CD4-positive, alpha-beta T cell treated with Interleukin-4 for 4 hours (primary cell): ENCODE data around the gene CBX3.
"Not testable (repeated sequence)": the region's sequence is repeated elsewhere in the genome, so short reads cannot be mapped to it uniquely, and the experiment has no call there.

Source experiments
- DNase-seq: peaks from one replicate; pipeline ENCODE4 v3.0.0-alpha.2; 2020

Gene CBX3

GRCh38 chr7:26171601-26172000, 29.9 kb upstream of the CBX3 start:
- DNase-seq = no peak

DNA sequence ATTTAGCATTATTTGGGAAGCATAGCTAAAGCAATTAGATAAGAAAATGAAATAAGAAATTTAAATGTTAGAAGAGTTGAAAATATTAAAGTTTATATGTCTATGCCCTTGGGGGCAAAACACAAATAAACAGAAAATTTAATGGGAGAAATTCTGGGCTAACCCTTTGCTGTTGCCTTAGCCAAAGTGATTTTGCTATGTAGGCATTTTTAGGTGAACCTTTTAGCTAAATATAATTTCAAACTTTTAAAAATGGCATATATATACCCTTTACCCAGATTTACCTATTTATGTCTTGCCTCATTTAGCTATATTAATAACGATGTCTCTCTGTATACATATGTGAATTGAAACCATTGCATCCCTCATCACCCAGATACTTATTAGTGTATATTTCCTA, 29.5 kb upstream of the CBX3 start:
- DNase-seq = no peak

GRCh38 chr7:26175903-26176302, 25.6 kb upstream of the CBX3 start:
- DNase-seq = not testable (repeated sequence)

DNA sequence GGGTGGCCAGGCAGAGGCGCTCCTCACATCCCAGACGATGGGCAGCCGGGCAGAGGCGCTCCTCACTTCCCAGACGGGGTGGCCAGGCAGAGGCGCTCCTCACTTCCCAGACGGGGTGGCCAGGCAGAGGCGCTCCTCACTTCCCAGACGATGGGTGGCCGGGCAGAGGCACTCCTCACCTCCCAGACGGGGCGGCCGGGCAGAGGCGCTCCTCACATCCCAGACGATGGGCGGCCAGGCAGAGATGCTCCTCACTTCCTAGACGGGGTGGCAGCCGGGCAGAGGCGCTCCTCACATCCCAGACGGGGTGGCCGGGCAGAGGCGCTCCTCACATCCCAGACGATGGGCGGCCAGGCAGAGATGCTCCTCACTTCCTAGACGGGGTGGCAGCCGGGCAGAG, 24.8 kb upstream of the CBX3 start:
- DNase-seq = not testable (repeated sequence)

DNA sequence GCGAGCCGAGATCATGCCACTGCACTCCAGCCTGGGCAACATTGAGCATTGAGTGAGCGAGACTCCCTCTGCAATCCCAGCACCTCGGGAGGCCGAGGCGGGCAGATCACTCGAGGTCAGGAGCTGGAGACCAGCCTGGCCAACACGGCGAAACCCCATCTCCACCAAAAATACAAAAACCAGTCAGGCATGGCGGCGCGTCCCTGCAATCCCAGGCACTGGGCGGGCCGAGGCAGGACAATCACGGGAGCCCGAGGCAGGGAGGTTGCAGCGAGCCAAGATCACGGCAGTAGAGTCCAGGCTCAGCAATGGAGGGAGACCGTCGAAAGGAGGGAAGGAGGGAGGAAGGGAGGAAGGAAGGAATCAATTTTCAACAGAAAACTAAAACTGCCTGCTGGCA, 24.3 kb upstream of the CBX3 start:
- not testable (repeated sequence) for DNase-seq

GRCh38 chr7:26178272-26178960, 23.1 kb upstream of the CBX3 start:
- DNase-seq = no peak

DNA sequence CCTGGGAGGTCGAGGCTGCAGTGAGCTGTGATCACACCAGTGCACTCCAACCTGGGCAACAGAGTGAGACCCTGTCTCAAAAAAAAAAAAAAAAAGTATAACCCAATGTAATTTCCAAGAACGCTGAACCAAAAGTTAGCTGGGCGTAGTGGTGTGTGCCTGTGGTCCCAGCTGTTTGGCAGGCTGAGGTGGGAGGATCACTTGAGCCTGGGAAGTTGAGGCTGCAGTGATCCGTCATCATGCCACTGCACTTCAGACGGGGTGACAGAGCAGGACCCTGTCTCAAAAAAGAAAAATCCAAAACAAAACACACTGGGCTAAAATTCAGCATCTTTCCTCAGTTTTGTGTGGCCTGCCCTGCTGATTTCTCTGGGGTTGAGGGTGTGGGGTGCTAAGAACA, 22.1 kb upstream of the CBX3 start:
- DNase-seq = no peak

- DNase-seq = no peak
Measured at GRCh38 chr7:26179826-26180497, 21.6 kb upstream of the CBX3 start.

GRCh38 chr7:26180792-26181198, 20.8 kb upstream of the CBX3 start:
- no peak for DNase-seq

DNA sequence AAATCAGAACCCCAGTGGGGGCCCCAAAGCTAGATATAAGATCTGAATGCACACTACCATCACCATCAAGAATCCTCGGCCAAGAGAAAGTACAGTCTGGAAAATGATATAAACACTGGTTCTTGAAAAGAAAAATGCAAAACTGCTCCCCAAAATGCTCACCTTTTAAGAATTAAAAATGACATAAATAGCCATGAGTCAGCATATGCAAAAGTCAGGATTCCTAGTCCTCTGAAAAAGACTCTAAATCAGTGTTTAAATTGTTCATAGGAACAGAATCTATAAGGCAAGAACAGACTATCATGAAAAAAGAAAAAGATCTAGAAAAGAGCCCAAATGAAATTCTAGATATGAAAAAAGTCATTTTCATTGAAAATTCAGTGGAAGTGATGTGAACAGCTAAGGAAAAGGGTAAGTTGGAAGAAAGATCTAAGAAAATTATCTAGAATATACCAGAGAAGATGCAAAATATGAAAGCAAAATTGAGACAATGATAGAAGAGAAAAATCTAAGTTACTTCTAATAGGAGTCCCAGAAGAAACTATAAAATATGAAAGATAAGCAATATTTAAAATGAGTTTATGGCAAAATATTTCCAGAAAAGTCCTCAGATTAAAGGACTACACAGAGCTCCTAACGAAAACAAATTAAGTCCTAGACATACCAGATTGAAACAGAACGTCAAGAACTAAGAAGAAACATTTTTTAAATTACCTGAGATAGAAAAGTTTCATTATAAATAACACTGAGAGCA, 19.9 kb upstream of the CBX3 start:
- DNase-seq = no peak

DNA sequence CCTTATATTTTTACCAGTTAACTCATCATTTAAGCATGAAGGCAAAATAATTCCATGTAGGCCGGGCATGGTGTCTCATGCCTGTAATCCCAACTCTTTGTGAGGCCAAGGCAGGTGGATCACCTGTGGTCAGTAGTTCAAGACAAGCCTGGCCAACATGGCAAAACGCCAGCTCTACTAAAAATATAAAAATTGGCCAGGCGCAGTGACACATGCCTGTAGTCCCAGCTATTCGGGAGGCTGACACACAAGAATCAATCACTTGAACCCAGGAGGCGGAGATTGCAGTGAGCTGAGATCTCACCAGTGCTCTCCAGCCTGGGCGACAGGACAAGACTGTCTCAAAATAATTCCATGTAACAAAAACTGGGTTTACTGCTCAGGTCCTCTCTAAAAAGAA, 19.3 kb upstream of the CBX3 start:
- no peak for DNase-seq

DNA sequence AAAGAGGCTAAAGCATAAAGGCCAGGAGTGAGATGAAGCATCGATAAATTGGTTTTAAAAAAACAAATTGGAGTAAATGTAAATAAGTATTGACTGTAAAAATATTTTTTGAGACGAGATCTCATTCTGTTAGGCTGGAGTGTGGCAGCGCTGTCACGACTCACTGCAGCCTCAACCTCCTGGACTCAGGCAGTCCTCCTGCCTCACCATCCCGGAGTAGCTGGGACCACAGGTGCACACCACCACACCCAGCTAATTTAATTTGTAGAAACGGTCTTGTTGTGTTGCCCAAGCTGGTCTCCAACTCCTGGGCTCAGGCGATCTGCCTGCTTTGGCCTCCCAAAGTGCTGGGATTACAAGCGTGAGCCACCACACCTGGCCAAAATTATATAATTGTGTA, 18.8 kb upstream of the CBX3 start:
- no peak for DNase-seq

GRCh38 chr7:26183545-26184280, 17.8 kb upstream of the CBX3 start:
- no peak for DNase-seq

- DNase-seq = not testable (repeated sequence)
Measured at GRCh38 chr7:26184281-26185101, 17.1 kb upstream of the CBX3 start.

GRCh38 chr7:26185131-26185843, 16.3 kb upstream of the CBX3 start:
- peak; percentile 36 for DNase-seq

- DNase-seq = no peak
Measured at GRCh38 chr7:26185844-26186180, 15.7 kb upstream of the CBX3 start.

DNA sequence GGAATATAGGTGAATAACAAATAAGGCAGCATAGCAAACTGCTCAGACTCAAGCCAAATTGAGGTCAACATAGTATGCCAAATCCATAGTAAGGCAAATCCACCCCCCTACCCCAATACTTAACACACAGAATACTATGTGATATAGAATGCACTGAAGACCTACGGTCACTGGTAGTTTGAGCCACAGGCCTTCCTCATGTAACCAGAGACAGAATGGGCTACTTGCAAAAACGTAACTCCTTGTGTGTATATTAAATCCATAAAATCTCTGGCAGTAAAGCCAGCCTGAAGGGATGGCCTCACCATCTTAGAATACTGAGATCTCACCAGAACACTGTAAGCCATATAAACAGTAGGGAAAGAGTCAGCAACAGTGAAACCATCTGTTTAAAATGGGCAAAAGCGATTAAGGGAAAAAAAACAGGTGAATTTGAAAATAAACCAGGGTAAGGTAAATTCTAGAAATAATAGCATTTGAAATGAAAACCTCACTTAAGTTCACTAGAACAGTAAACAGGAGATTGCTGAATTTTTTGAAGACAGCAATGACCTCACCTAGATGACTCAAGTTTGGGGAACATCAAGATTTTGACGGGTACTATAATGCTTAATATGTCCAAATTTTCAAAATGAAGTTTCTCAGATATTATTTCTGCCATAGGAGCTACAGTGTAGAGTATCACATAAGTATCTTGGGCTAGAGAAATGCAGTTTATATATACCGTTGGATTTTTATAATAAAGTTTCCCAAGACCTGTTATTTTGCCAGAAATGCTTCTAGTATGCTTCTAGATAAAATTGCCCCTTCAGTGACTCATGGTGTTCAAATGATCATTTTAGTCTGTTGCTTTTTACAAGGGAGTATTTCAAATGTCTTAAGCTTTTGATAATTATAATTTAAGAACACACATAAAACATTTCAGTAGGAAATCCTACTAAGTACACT, 14.9 kb upstream of the CBX3 start:
- DNase-seq = peak; percentile 44

DNA sequence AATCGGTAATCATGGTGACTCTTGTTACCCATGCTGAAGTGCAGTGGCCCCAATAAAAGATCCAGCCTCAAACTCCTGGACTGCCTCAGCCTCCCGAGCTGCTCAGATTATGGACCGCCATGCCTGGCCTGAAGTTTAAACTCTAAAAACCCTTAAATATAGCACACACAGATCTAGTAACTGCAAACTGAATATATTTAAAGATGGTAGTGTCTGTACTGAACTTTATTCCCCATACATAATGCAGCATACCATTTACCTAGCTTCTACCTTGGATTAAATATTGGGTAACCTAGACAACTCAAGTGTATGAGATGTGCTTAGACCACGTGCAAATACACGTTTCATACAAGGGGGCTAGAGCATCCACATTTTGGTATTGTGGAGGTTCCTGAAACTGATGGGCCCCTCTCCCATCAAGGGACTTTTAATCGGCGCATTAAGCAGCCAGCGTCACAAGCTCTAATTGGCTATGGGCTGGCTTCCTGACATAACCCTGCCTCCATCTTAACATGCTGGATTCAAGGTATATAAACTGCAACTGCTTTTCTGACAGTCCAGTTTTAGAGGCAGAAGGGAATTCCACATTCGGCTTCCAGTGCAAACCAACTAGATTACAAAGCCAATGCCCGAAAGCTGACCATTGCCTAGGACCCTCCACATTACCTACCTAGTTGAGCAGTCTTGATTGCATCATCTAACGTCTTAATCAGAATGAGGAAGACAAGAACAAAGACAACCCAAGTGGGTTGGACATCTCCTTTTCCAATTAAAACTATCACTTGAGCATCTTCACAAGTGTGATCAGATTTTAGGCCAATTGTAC, 14.0 kb upstream of the CBX3 start:
- no peak for DNase-seq

DNA sequence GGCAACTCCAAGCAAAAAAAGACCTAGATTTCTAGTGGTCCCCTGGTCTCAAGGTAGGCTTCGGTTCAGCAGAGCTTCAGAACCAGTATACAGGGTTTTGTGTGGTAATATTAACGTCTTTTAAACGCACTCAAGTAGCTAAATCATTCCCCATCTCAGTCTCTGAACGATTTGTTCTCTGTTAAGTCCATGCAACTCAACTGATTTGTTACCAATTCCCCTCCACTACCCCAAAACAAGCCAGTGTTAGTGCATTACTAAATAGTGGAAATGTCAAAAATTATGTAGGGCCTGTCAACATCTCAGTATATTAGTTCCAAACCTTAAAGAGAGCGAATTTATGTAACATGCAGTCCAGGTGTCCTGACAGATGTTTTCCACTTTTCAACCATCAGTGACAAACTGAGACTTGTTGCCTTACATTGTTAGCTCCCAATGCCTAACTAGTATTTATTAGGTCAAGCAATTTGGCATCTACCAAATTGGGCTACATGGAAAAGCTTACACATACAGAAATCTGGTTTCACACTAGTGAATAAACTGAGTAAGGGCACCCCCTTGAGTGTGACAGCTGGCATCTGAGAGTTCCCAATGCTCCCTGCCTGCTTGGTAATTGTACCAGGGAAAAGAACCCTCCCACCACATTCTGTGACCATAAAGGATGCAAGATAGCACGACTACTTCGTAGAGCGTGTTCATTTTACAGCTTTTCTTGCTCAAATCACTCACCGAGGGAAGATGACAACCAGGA, 13.2 kb upstream of the CBX3 start:
- DNase-seq = no peak
